IMR-90 (cell line): ENCODE data around the gene GSN. TPM values are rescaled to one million over a fixed set of nuclear protein-coding genes. Genes with fewer than 3 reads are reported as not detected.
A peak's percentile ranks its signal among the peaks of the same experiment; 100 is the strongest.

ENCODE experiments used
- ATAC-seq: fragments of 200-7000 bp; cut with Tn5 transposase; 2 replicates; pipeline ENCODE4 v1.9.1; 2020; ENCODE audit warnings: low read depth, mild to moderate bottlenecking, moderate library complexity
- BruUV-seq: library from RNA; stranded (reverse); fragments of 400-500 nt; replicated peaks from 2 replicates; lab custom pipeline; 2021; lab: Mats Ljungman, UMichigan
- CTCF ChIA-PET: fragments of 300-600 bp; formaldehyde crosslinking; extraction: SDS; loops from one replicate; lab custom pipeline; 2021; ENCODE audit warnings: antibody characterized with exemption; lab: Yijun Ruan, JAX
- POLR2A ChIA-PET: fragments of 300-600 bp; sonication (Branson Sonifier 250); formaldehyde crosslinking; loops from one replicate; lab custom pipeline; 2022; ENCODE audit warnings: antibody characterized with exemption; ENCODE audit not compliant: unreplicated experiment; lab: Charles Lee
- DNase-seq: peaks from one replicate; pipeline ENCODE4 v3.0.0; 2013
- H2AFZ ChIP-seq: replicated peaks from 2 replicates; pipeline ENCODE3; 2013; ENCODE audit warnings: low read length, mild to moderate bottlenecking; ENCODE audit not compliant: poor library complexity
- H2AK5ac ChIP-seq: 2 replicates; pipeline ENCODE4 v1.6.1; 2013; ENCODE audit warnings: low read depth, low read length, inconsistent platforms
- H2AK9ac ChIP-seq: replicated peaks from 2 replicates; pipeline ENCODE3; 2013; ENCODE audit warnings: mild to moderate bottlenecking, low read depth, low read length, moderate library complexity; ENCODE audit not compliant: poor library complexity
- H2BK120ac ChIP-seq: 2 replicates; pipeline ENCODE4 v1.6.1; 2013; ENCODE audit warnings: low read depth, low read length, inconsistent platforms
- H2BK15ac ChIP-seq: 3 replicates; pipeline ENCODE4 v1.6.1; 2013; ENCODE audit warnings: low read depth, low read length, inconsistent platforms
- H2BK20ac ChIP-seq: 2 replicates; pipeline ENCODE4 v1.6.1; 2013; ENCODE audit warnings: low read depth, mild to moderate bottlenecking, inconsistent platforms, low read length, moderate library complexity
- H2BK5ac ChIP-seq: 2 replicates; pipeline ENCODE4 v1.6.1; 2013; ENCODE audit warnings: mild to moderate bottlenecking, low read depth, low read length, inconsistent platforms; ENCODE audit not compliant: poor library complexity, severe bottlenecking
- H3K14ac ChIP-seq: replicated peaks from 2 replicates; pipeline ENCODE4 v1.6.1; 2013; ENCODE audit warnings: low read depth, low read length, inconsistent platforms
- H3K18ac ChIP-seq: 2 replicates; pipeline ENCODE4 v1.6.1; 2013; ENCODE audit warnings: low read depth, low read length, control low read depth
- H3K23ac ChIP-seq: 2 replicates; pipeline ENCODE4 v1.6.1; 2013; ENCODE audit warnings: low read depth, low read length, inconsistent platforms
- H3K27ac ChIP-seq: 2 replicates; pipeline ENCODE4 v1.5.1; 2013; ENCODE audit warnings: mild to moderate bottlenecking, control low read depth, low read length; ENCODE audit not compliant: insufficient read depth
- H3K27me3 ChIP-seq: 2 replicates; pipeline ENCODE4 v1.6.1; 2013; ENCODE audit warnings: low read length; ENCODE audit not compliant: control insufficient read depth, insufficient read depth
- H3K36me3 ChIP-seq: 2 replicates; pipeline ENCODE4 v1.6.1; 2013; ENCODE audit warnings: low read length, mixed read lengths; ENCODE audit not compliant: control insufficient read depth, insufficient read depth
- H3K4ac ChIP-seq: 2 replicates; pipeline ENCODE4 v1.6.1; 2013; ENCODE audit warnings: low read depth, low read length, inconsistent platforms
- H3K4me1 ChIP-seq: 2 replicates; pipeline ENCODE4 v1.6.1; 2013; ENCODE audit warnings: low read length, mixed read lengths; ENCODE audit not compliant: control insufficient read depth, insufficient read depth
- H3K4me2 ChIP-seq: 2 replicates; pipeline ENCODE4 v1.6.1; 2013; ENCODE audit warnings: low read depth, mild to moderate bottlenecking, control low read depth, low read length, moderate library complexity
- H3K4me3 ChIP-seq: 2 replicates; pipeline ENCODE4 v1.5.1; 2013; ENCODE audit warnings: low read depth, mild to moderate bottlenecking, control low read depth, low read length, moderate library complexity; ENCODE audit not compliant: insufficient read depth
- H3K56ac ChIP-seq: 2 replicates; pipeline ENCODE4 v1.6.1; 2013; ENCODE audit warnings: low read length, inconsistent platforms; ENCODE audit not compliant: insufficient read depth; ENCODE audit errors: extremely low read depth
- H3K79me1 ChIP-seq, 2 experiments: 2 replicates each; pipeline ENCODE4 v1.6.1; 2013; ENCODE audit warnings: low read length in 2 of 2, inconsistent platforms in 1 of 2, low read depth in 1 of 2
- H3K9ac ChIP-seq: 2 replicates; pipeline ENCODE4 v1.6.1; 2013; ENCODE audit warnings: low read depth, low read length, control low read depth
- H3K9me1 ChIP-seq: 2 replicates; pipeline ENCODE4 v1.6.1; 2013; ENCODE audit warnings: low read length, inconsistent platforms; ENCODE audit not compliant: insufficient read depth
- H3K9me3 ChIP-seq: 2 replicates; pipeline ENCODE4 v1.6.1; 2013; ENCODE audit warnings: low read length; ENCODE audit not compliant: control insufficient read depth, insufficient read depth
- H4K20me1 ChIP-seq: 2 replicates; pipeline ENCODE4 v1.6.1; 2013; ENCODE audit warnings: low read length, inconsistent platforms; ENCODE audit not compliant: insufficient read depth
- H4K5ac ChIP-seq: 2 replicates; pipeline ENCODE4 v1.6.1; 2013; ENCODE audit warnings: mild to moderate bottlenecking, low read depth, low read length, control low read depth
- H4K8ac ChIP-seq, 2 experiments: 2 replicates each; pipeline ENCODE4 v1.6.1; 2013; ENCODE audit warnings: low read depth in 2 of 2, low read length in 2 of 2, control low read depth in 1 of 2, inconsistent platforms in 1 of 2
- H4K91ac ChIP-seq: 2 replicates; pipeline ENCODE4 v1.6.1; 2013; ENCODE audit warnings: low read depth, low read length, inconsistent platforms; ENCODE audit not compliant: insufficient read depth
- BHLHE40 ChIP-seq: fragments of 150-350 bp; IDR thresholded peaks from 2 replicates; pipeline ENCODE4 v1.6.1; 2016; ENCODE audit warnings: mild to moderate bottlenecking, low read depth, low read length
- CEBPB ChIP-seq: IDR thresholded peaks from 2 replicates; pipeline ENCODE4 v1.6.1; 2012; ENCODE audit warnings: low read depth, low read length, improper control_type of control experiment
- MAFK ChIP-seq: IDR thresholded peaks from 2 replicates; pipeline ENCODE4 v1.6.1; 2012; ENCODE audit warnings: low read depth, low read length, improper control_type of control experiment
- MXI1 ChIP-seq: IDR thresholded peaks from 2 replicates; pipeline ENCODE4 v1.6.1; 2012; ENCODE audit warnings: low read depth, mild to moderate bottlenecking, low read length, moderate library complexity, borderline replicate concordance
- POLR2A ChIP-seq: IDR thresholded peaks from 2 replicates; pipeline ENCODE4 v1.6.1; 2012; ENCODE audit warnings: mild to moderate bottlenecking, low read depth, low read length
- RAD21 ChIP-seq: IDR thresholded peaks from 2 replicates; pipeline ENCODE4 v1.6.1; 2012; ENCODE audit warnings: low read length, improper control_type of control experiment
- RFX5 ChIP-seq: IDR thresholded peaks from 2 replicates; pipeline ENCODE4 v1.8.0; 2012; ENCODE audit warnings: low read depth, mild to moderate bottlenecking, low read length, moderate library complexity
- USF2 ChIP-seq: fragments of 150-350 bp; IDR thresholded peaks from 2 replicates; pipeline ENCODE4 v1.6.1; 2017; ENCODE audit warnings: mild to moderate bottlenecking, antibody characterized with exemption, low read length, low read depth
- WGBS, 2 experiments: methylation state at CpG; one replicate each; pipeline versions ENCODE4 v1.1.5 to v1.1.7; 2013; ENCODE audit warnings: missing lambda C conversion rate in 2 of 2; ENCODE audit not compliant: insufficient read length in 1 of 2; ENCODE audit errors: extremely low coverage in 2 of 2; 5-methylcytosine and 5-hydroxymethylcytosine counted together
- dilution Hi-C: fragments of 300-500 bp; cut with HindIII; formaldehyde crosslinking; loops from one replicate; pipeline ENCODE4 v1.14.3; 2018; ENCODE audit warnings: low sequenced_read_pairs; ENCODE audit not compliant: unreplicated experiment
- in situ Hi-C: fragments of 300-500 bp; cut with MboI; formaldehyde crosslinking; loops from 3 replicates; pipeline ENCODE4 v1.14.3; 2019; ENCODE audit warnings: low sequenced_read_pairs, inconsistent platforms, mixed read lengths
- intact Hi-C: fragments of 100-400 bp; cut with micrococcal nuclease; formaldehyde crosslinking; loops from 2 replicates; pipeline ENCODE4 v1.10.0; 2022
- polyA plus RNA-seq, 3 experiments: library from polyadenylated mRNA; depleted of rRNA; stranded (reverse); fragments of >200 nt; gene quantifications; 2 replicates each; pipeline ENCODE4 v1.2.3, GENCODE V29; 2012; ENCODE audit warnings: low replicate concordance in 1 of 3
- total RNA-seq: library from RNA; depleted of rRNA; stranded (reverse); fragments of >200 nt; gene quantifications from 2 replicates; pipeline ENCODE4 v1.2.3, GENCODE V29; 2012

Gene GSN
- total and polyA plus RNA-seq, 2 of the 4 experiments (the other 2 are of a cell fraction): 495 to 547 TPM

DNA sequence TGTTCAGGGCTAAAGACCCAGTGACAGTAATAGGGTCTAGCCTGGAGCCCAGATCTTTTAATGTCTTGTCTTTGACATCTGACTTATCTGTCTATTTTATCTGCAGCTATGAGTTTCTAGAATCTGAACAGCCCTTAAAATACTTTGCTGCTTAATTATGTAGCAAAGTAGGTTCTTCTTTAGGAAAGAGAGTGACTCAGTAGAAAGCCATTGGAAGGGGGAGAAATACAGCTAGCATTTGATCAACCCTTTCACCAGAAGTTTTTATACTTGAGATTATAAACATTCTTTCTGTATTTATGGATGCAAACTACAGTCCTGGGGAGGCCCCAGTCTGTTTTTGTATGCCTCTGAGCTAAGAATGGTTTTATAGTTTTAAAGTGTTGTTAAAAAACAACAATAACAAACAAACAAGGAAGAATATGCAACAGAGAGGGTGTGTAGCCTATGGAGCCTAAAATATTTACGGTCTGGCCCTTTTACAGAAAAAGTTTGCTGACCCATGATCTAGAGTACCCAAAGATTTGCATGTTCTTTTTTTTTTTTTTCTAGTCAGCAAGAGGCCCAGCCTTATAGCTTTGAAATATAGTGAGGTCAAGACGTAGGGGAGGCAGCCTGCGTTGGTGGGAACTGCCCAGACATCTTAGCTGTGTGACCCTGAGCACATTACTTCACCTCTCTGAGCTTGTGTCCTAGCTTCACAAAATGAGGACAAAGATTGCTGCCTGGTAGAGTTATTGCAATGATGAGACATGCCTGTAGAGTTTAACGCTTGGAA is 9.7 kb downstream of the GSN start:
- intact Hi-C loops: loop anchor here (1.0 to 2.0 kb wide), 4 partner anchors 8 to 65 kb away; no protein-coding TSS in a partner anchor
- H2BK120ac ChIP-seq: peak overlapping the region; percentile 97
- H3K27ac ChIP-seq: peak overlapping the region; percentile 87
- peak overlapping the region; percentile 81 for H3K4me2 ChIP-seq
- ChIA-PET POLR2A (interaction anchor here (1.5 kb wide), 2 partner anchors 9 kb away, joined by 5 to 6 read pairs; no protein-coding TSS in a partner anchor), CTCF (interaction anchor here (0.6 to 2.0 kb wide), 12 partner anchors 8 to 432 kb away, joined by 3 to 12 read pairs (median 4); no protein-coding TSS in a partner anchor)
- DNase-seq (peak; percentile 77), ATAC-seq (peak; percentile 31)
- dilution Hi-C loops: no loop called here
- H2BK20ac ChIP-seq: peak overlapping the region; percentile 90
- peak overlapping the region; percentile 97 for H2BK5ac ChIP-seq
- peaks cover 21% of the 10 kb centered on the region for H3K36me3 ChIP-seq
- peak overlapping the region; percentile 67 to 89 for H4K8ac ChIP-seq
- TF ChIP-seq RFX5 (no peak), RAD21 (no peak), BHLHE40 (no peak), MXI1 (no peak), MAFK (no peak), CEBPB (peak; percentile 27; the same call in 1 of the 2 replicates), USF2 (no peak), POLR2A (no peak)
- H4K5ac ChIP-seq: peak overlapping the region; percentile 95
- H3K4me3 ChIP-seq: no peak overlapping the region
- H2AK9ac ChIP-seq: peak overlapping the region; percentile 84
- H2AK5ac ChIP-seq: peak overlapping the region; percentile 97
- H2AFZ ChIP-seq: no peak overlapping the region
- BruUV-seq: no TSS peak
- H3K9me3 ChIP-seq: no peaks in the 10 kb centered on the region
- H3K56ac ChIP-seq: peak overlapping the region; percentile 83
- peak overlapping the region; percentile 99 for H3K18ac ChIP-seq
- H2BK15ac ChIP-seq: peak overlapping the region; percentile 91
- H3K79me1 ChIP-seq: peaks cover 54 to 83% of the 10 kb centered on the region in 2 experiments
- no peaks in the 10 kb centered on the region for H3K27me3 ChIP-seq
- H3K23ac ChIP-seq: peak overlapping the region; percentile 85
- peaks cover 18% of the 10 kb centered on the region for H4K20me1 ChIP-seq
- H3K4ac ChIP-seq: peak overlapping the region; percentile 98
- peaks cover 50% of the 10 kb centered on the region for H3K4me1 ChIP-seq
- H4K91ac ChIP-seq: peak overlapping the region; percentile 96
- in situ Hi-C loops: no loop called here
- peaks cover 47% of the 10 kb centered on the region for H3K9me1 ChIP-seq
- H3K14ac ChIP-seq: peak overlapping the region; percentile 93
- peak overlapping the region; percentile 42 for H3K9ac ChIP-seq
- no CpG with 5 or more reads among the region's 4 CpGs for WGBS, 2 experiments
